ENCODE results near the gene GCSAM. TPM values are rescaled to one million over a fixed set of nuclear protein-coding genes. Genes with fewer than 3 reads are reported as not detected.
A peak's percentile ranks its signal among the peaks of the same experiment; 100 is the strongest.

The GCSAM gene
- total RNA-seq, 2 donors from 2014 or later, result 1.4 TPM; not detected in 1

DNA sequence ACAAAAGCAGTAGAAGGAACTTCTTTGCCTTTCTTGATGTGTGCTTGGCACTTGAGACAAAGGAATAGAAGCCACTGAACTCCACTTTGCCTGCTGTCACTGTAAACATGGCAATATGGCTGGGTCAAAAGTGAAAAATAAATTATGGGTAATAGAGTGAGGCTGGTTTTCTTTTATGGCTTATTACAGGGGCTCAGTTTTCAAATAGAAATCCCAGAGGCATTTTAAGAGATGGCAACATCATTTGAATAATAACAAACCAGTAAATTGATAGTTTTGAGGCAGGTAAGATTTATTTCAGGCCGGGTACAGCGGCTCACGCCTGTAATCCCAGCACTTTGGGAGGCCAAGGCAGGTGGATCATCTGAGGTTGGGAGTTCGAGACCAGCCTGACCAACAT lies 44.1 kb downstream of the GCSAM start:
- no peak for DNase-seq (ENCODE audit: low spot score)
- WGBS, result 66% methylated on average over 4 of the region's 4 CpGs
- Histone ChIP-seq H3K36me3 (no peaks in the 10 kb centered on the region), H3K9me3 (no peaks in the 10 kb centered on the region), H3K4me1 (replicated peaks) (no peaks in the 10 kb centered on the region), H3K27me3 (replicated peaks; ENCODE audit: insufficient read depth) (no peaks in the 10 kb centered on the region), H3K4me3 (no peak overlapping the region), H3K27ac (no peak overlapping the region)
- intact Hi-C loops (cut with DNase I), result no loop called here
- TF ChIP-seq POLR2A (IDR thresholded peaks at IDR 0.05) (no peak), POLR2AphosphoS5 (IDR thresholded peaks at IDR 0.05) (no peak)
- TF ChIP-seq, protein P1, sequence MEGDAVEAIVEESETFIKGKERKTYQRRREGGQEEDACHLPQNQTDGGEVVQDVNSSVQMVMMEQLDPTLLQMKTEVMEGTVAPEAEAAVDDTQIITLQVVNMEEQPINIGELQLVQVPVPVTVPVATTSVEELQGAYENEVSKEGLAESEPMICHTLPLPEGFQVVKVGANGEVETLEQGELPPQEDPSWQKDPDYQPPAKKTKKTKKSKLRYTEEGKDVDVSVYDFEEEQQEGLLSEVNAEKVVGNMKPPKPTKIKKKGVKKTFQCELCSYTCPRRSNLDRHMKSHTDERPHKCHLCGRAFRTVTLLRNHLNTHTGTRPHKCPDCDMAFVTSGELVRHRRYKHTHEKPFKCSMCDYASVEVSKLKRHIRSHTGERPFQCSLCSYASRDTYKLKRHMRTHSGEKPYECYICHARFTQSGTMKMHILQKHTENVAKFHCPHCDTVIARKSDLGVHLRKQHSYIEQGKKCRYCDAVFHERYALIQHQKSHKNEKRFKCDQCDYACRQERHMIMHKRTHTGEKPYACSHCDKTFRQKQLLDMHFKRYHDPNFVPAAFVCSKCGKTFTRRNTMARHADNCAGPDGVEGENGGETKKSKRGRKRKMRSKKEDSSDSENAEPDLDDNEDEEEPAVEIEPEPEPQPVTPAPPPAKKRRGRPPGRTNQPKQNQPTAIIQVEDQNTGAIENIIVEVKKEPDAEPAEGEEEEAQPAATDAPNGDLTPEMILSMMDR (IDR thresholded peaks at IDR 0.05), result no peak

GRCh38 chr3:112087746-112088145 lies 45.3 kb downstream of the GCSAM start:
- H3K4me1 ChIP-seq (replicated peaks), result no peaks in the 10 kb centered on the region
- no peak for DNase-seq (ENCODE audit: low spot score)
- no peak overlapping the region for H3K27ac ChIP-seq
- H3K9me3 ChIP-seq, result no peaks in the 10 kb centered on the region
- intact Hi-C loops (cut with DNase I), result no loop called here
- H3K4me3 ChIP-seq, result no peak overlapping the region
- TF ChIP-seq POLR2A (IDR thresholded peaks at IDR 0.05) (no peak), POLR2AphosphoS5 (IDR thresholded peaks at IDR 0.05) (no peak)
- TF ChIP-seq, protein P1 (IDR thresholded peaks at IDR 0.05), result no peak
- H3K36me3 ChIP-seq, result no peaks in the 10 kb centered on the region
- WGBS, result 89% methylated on average over 5 of the region's 5 CpGs
- H3K27me3 ChIP-seq (replicated peaks; ENCODE audit: insufficient read depth), result no peaks in the 10 kb centered on the region

- TF ChIP-seq, protein P1 (IDR thresholded peaks at IDR 0.05), result no peak
- TF ChIP-seq POLR2AphosphoS5 (IDR thresholded peaks at IDR 0.05) (no peak), POLR2A (IDR thresholded peaks at IDR 0.05) (no peak)
- peak overlapping the region; percentile 54 to 71 for H3K27ac ChIP-seq
- intact Hi-C loops (cut with DNase I), result no loop called here
- no peaks in the 10 kb centered on the region for H3K9me3 ChIP-seq
- WGBS, result 57% methylated on average over 14 of the region's 14 CpGs
- no peak for DNase-seq (ENCODE audit: low spot score)
- H3K4me1 ChIP-seq (replicated peaks), result no peaks in the 10 kb centered on the region
- no peaks in the 10 kb centered on the region for H3K27me3 ChIP-seq (replicated peaks; ENCODE audit: insufficient read depth)
- peak overlapping the region; percentile 29 to 47 for H3K4me3 ChIP-seq
- no peaks in the 10 kb centered on the region for H3K36me3 ChIP-seq
These were observed 46.0 kb downstream of the GCSAM start for GRCh38 chr3:112086875-112087524.

GRCh38 chr3:112086076-112086854 lies 46.8 kb downstream of the GCSAM start, which contains the start of gene C3orf52:
C3orf52 (plus strand) TSS chr3:112086389; CDS start chr3:112086408, 19 bp downstream.
- no peaks in the 10 kb centered on the region for H3K4me1 ChIP-seq (replicated peaks)
- intact Hi-C loops (cut with DNase I), result no loop called here
- H3K4me3 ChIP-seq, result peak within 1 kb of the TSS; percentile 29 to 47
- H3K9me3 ChIP-seq, result no peaks in the 10 kb centered on the region
- no peaks in the 10 kb centered on the region for H3K27me3 ChIP-seq (replicated peaks; ENCODE audit: insufficient read depth)
- WGBS, result 4% methylated on average over 28 of the region's 67 CpGs
- H3K27ac ChIP-seq, result peak within 1 kb of the TSS; percentile 54 to 71
- TF ChIP-seq POLR2AphosphoS5 (IDR thresholded peaks at IDR 0.05), result peak; percentile 64
- TF ChIP-seq, protein P1 (IDR thresholded peaks at IDR 0.05), result peak in 1 of 4 experiments; percentile 10
- TF ChIP-seq POLR2A (IDR thresholded peaks at IDR 0.05), result peak; percentile 85
- DNase-seq (ENCODE audit: low spot score), result peak; percentile 85
- H3K36me3 ChIP-seq, result no peaks in the 10 kb centered on the region
